ENCODE results near the gene UBN1.

- TF ChIP-seq ZNF132 (tag by site-specific recombination; IDR thresholded peaks at IDR 0.05; ENCODE audit: borderline replicate concordance) (no peak), CTCF (tag by site-specific recombination; IDR thresholded peaks at IDR 0.05) (no peak), FEZF1 (tag by site-specific recombination; IDR thresholded peaks at IDR 0.05) (no peak), ZNF366 (tag by site-specific recombination; conservative IDR thresholded peaks at IDR 0.05) (no peak), ELK4 (IDR thresholded peaks at IDR 0.05; ENCODE audit: borderline replicate concordance, low read depth, low read length) (no peak)
Measured at GRCh38 chr16:4868535-4868934, 21.3 kb downstream of the UBN1 start.

Data from HEK293 (cell line).